ENCODE results near the gene ATG5.

Gene ATG5

DNA sequence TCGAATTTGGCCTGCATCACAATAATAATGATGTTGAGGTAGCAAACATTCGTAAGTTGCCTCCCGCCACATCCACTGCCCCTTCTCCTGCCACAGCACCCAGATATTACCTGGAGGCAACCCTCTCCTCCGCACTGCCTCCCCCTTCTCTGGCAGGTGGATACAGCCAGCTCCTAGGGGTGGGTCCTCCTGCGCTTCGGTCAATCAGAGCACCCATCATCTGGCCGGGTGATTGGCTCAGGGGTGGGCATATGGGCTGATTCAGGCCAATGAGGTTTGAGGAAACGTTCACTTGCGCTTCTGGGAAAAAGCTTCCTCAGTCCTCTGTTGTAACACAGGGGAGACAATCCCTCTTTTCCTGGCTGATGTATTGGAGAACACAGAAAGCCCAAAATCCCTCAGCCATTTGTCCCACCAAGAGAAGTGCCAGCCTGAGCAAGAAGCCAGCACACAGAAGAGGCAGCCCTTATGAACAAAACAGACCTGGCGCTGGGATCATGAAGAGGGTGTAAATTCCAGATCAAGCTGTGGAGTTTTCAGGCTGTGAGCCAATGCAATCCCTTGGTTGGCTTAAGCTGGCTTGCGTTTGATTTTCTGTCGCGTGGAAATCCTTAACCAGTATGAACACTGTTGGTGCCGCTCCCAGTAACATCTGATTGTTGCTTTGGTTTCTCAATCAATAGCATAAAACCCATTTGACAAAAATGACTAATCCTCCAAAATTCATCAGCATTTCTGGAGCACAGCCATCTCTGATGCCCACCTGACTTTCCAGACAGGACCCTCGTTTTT is 157.3 kb downstream of the ATG5 start:
- Histone ChIP-seq H3K4me2 (peak overlapping the region; percentile 99), H3K27me3 (ENCODE audit: insufficient read depth, low read depth) (no peaks in the 10 kb centered on the region), H3K79me2 (ENCODE audit: insufficient read depth, low read depth) (peaks cover 33% of the 10 kb centered on the region), H2AFZ (ENCODE audit: low read depth) (no peak overlapping the region), H3K9ac (peak overlapping the region; percentile 59), H4K20me1 (ENCODE audit: insufficient read depth) (no peaks in the 10 kb centered on the region), H3K36me3 (ENCODE audit: insufficient read depth) (no peaks in the 10 kb centered on the region), H3K27ac (peak overlapping the region; percentile 99), H3K4me1 (ENCODE audit: low read depth, poor library complexity, severe bottlenecking) (peaks cover 71% of the 10 kb centered on the region), H3K4me3 (IDR thresholded peaks at IDR 0.05; ENCODE audit: insufficient read depth, low read depth, low read length) (no peak overlapping the region)
- TF ChIP-seq, protein P1, sequence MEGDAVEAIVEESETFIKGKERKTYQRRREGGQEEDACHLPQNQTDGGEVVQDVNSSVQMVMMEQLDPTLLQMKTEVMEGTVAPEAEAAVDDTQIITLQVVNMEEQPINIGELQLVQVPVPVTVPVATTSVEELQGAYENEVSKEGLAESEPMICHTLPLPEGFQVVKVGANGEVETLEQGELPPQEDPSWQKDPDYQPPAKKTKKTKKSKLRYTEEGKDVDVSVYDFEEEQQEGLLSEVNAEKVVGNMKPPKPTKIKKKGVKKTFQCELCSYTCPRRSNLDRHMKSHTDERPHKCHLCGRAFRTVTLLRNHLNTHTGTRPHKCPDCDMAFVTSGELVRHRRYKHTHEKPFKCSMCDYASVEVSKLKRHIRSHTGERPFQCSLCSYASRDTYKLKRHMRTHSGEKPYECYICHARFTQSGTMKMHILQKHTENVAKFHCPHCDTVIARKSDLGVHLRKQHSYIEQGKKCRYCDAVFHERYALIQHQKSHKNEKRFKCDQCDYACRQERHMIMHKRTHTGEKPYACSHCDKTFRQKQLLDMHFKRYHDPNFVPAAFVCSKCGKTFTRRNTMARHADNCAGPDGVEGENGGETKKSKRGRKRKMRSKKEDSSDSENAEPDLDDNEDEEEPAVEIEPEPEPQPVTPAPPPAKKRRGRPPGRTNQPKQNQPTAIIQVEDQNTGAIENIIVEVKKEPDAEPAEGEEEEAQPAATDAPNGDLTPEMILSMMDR (conservative IDR thresholded peaks at IDR 0.05; ENCODE audit: low read depth, low read length) = no peak

DNA sequence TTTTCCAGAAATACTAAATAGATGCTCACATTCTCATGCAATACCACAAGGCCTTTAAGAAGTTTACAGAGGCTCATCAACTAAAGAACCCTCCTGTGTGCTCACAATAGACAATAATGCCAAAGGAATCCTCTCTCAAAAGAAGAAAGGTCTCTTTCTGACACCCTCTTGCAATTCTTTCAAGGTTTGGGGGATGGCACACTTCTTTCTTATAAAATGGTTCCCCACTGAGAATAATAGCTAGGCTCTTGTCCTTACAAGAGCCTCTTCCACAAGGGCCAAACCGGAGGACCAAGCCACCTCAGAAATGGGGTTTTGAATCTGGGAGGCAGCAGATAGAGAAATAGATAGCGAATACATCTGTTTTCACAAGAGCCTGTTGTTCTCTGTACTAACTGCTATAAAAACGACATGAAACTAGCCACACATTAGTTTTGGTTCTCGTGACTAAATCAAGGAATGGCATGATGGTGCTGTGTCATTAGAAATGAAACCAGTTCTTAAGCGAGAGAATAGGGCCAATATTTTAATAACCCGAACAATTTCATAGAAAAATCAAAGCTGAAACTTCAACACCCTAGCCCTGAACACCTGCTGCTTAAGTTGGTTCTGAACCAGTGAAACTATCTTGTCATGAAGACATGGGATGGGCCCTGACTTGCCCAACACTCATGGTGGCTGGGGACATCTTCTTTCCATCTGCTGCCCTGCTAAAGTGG is 158.3 kb downstream of the ATG5 start:
- Histone ChIP-seq H3K9ac (peak overlapping the region; percentile 59), H3K36me3 (ENCODE audit: insufficient read depth) (no peaks in the 10 kb centered on the region), H4K20me1 (ENCODE audit: insufficient read depth) (no peaks in the 10 kb centered on the region), H3K79me2 (ENCODE audit: insufficient read depth, low read depth) (peaks cover 33% of the 10 kb centered on the region), H2AFZ (ENCODE audit: low read depth) (no peak overlapping the region), H3K4me1 (ENCODE audit: low read depth, poor library complexity, severe bottlenecking) (peaks cover 74% of the 10 kb centered on the region), H3K27ac (peak overlapping the region; percentile 99), H3K4me3 (IDR thresholded peaks at IDR 0.05; ENCODE audit: insufficient read depth, low read depth, low read length) (no peak overlapping the region), H3K27me3 (ENCODE audit: insufficient read depth, low read depth) (no peaks in the 10 kb centered on the region), H3K4me2 (peak overlapping the region; percentile 99)
- TF ChIP-seq, protein P1 (conservative IDR thresholded peaks at IDR 0.05; ENCODE audit: low read depth, low read length) = no peak

DNA sequence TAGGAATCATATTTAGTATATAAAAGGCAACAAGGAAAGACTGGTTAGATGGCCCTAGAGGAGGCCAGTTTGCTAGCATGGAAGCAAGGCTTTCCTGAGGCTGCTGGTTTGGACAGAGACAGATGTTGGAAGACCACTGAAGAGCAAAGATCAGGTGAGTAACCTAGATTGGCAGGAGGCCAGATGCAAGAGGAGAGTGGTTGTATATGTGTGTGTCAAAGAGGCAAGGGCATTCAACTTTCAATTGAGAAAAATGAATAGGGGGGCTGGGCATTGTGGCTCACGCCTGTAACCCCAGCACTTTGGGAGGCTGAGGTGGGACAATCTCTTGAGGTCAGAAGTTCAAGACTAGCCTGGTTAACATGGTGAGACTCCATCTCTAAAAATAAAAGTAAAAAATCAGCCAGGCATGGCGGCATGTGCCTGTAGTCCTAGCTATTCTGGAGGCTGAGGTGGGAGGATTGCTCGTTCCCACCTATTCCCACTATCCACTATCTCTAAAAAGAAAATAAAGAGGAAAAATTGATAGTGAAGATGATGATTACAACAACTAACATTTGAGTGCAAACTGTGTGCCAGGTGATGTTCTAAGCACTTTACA is 159.6 kb downstream of the ATG5 start:
- no peak overlapping the region; the same call in 1 of the 2 replicates for H3K9ac ChIP-seq
- no peak overlapping the region for H3K4me3 ChIP-seq (IDR thresholded peaks at IDR 0.05; ENCODE audit: insufficient read depth, low read depth, low read length)
- no peaks in the 10 kb centered on the region for H3K27me3 ChIP-seq (ENCODE audit: insufficient read depth, low read depth)
- H2AFZ ChIP-seq (ENCODE audit: low read depth) = no peak overlapping the region
- H3K4me2 ChIP-seq = peak overlapping the region; percentile 99
- H3K27ac ChIP-seq = peak overlapping the region; percentile 99
- no peaks in the 10 kb centered on the region for H4K20me1 ChIP-seq (ENCODE audit: insufficient read depth)
- H3K79me2 ChIP-seq (ENCODE audit: insufficient read depth, low read depth) = peaks cover 38% of the 10 kb centered on the region
- H3K4me1 ChIP-seq (ENCODE audit: low read depth, poor library complexity, severe bottlenecking) = peaks cover 83% of the 10 kb centered on the region
- no peaks in the 10 kb centered on the region for H3K36me3 ChIP-seq (ENCODE audit: insufficient read depth)
- TF ChIP-seq, protein P1 (conservative IDR thresholded peaks at IDR 0.05; ENCODE audit: low read depth, low read length) = no peak

DNA sequence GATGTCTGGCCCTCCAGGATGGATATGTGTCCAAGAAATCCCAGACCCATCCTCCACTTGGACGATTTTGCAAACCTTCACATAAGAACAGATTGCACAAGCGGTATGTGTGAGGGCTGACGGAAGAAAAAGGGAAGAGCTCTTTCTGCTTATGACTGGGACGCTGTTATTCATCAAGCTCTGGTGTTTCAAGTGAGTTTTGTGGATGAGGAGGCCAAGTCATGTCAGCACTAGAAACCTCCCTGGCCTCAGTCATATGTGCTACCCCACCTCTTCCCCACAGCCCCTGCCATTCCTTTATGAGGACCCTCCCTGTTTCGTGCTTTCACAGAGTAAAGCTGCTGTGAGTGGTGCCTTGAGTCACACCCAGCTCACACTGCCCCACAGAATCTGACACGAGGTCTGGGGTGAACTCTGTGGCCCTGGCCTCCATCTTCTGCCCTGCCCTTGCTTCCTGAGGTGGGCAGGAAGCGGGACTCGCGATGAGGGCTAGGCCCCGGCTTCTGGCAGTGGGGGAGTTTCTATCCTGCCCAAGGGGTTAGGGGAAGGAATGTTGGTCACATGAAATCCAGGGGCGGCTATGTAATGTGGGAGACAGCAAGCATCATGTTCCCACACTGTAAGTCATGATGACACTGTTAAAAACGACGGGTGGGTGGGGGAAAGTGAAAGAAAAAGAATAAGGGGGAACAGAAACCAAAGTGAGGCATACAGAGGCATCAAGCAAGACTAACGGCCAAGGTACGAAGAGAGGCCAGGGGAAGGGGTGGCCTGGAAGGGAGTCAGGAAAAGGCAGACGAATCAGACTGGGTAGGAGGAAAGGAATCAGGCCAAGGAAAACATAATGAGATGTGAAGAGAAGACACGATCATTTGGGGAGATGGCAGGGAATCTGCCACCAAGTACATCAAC is 161.3 kb downstream of the ATG5 start:
- Histone ChIP-seq H3K27me3 (ENCODE audit: insufficient read depth, low read depth) (no peaks in the 10 kb centered on the region), H3K79me2 (ENCODE audit: insufficient read depth, low read depth) (peaks cover 29% of the 10 kb centered on the region), H4K20me1 (ENCODE audit: insufficient read depth) (no peaks in the 10 kb centered on the region), H3K9ac (peak overlapping the region; percentile 82), H3K27ac (peak overlapping the region; percentile 99), H3K4me2 (peak overlapping the region; percentile 99), H3K4me1 (ENCODE audit: low read depth, poor library complexity, severe bottlenecking) (peaks cover 81% of the 10 kb centered on the region), H3K4me3 (IDR thresholded peaks at IDR 0.05; ENCODE audit: insufficient read depth, low read depth, low read length) (no peak overlapping the region), H2AFZ (ENCODE audit: low read depth) (no peak overlapping the region), H3K36me3 (ENCODE audit: insufficient read depth) (no peaks in the 10 kb centered on the region)
- TF ChIP-seq, protein P1 (conservative IDR thresholded peaks at IDR 0.05; ENCODE audit: low read depth, low read length) = no peak

All from KMS-11 (cell line).